B cell (primary cell): ENCODE results near the gene PTGIR.

Experiments
- EZH2 ChIP-seq: IDR thresholded peaks from 2 replicates; pipeline ENCODE4 v1.6.1; 2012; ENCODE audit warnings: borderline replicate concordance, low read depth, mild to moderate bottlenecking, moderate library complexity, low read length; ENCODE audit not compliant: insufficient read depth, poor library complexity, severe bottlenecking
- TF ChIP-seq, protein P1 (sequence below): fragments of 200-600 bp; IDR thresholded peaks from one replicate; pipeline ENCODE4 v1.8.0; 2022; ENCODE audit warnings: antibody characterized with exemption, mild to moderate bottlenecking

DNA sequence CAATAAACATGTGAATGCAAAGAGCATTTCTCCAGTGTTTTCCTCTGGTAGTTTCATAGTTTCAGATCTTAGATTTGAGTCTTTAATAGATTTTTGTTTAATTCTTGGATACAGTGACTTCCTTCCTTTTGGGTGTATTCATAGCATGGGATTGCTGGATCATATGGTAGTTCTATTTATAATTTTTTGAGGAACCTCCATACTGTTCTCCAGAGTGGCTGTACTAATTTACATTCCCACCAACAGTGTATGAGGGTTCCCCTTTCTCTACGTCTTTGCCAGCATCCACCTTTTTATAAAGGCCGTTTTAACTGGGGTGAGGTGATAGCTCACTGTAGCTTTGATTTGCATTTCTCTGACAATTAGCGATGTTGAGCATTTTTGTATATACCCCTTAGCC is 33.0 kb downstream of the PTGIR start:
- TF ChIP-seq, protein P1, sequence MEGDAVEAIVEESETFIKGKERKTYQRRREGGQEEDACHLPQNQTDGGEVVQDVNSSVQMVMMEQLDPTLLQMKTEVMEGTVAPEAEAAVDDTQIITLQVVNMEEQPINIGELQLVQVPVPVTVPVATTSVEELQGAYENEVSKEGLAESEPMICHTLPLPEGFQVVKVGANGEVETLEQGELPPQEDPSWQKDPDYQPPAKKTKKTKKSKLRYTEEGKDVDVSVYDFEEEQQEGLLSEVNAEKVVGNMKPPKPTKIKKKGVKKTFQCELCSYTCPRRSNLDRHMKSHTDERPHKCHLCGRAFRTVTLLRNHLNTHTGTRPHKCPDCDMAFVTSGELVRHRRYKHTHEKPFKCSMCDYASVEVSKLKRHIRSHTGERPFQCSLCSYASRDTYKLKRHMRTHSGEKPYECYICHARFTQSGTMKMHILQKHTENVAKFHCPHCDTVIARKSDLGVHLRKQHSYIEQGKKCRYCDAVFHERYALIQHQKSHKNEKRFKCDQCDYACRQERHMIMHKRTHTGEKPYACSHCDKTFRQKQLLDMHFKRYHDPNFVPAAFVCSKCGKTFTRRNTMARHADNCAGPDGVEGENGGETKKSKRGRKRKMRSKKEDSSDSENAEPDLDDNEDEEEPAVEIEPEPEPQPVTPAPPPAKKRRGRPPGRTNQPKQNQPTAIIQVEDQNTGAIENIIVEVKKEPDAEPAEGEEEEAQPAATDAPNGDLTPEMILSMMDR: no peak
- no peak for TF ChIP-seq EZH2
